Limb (tissue), 2 donors: Measurements from ENCODE around the gene IL20RB.
"Not testable (repeated sequence)": the region's sequence is repeated elsewhere in the genome, so short reads cannot be mapped to it uniquely, and the experiment has no call there.

Experiments used
- DNase-seq, 2 donors: peaks; one replicate each; pipeline ENCODE4 v3.0.0-alpha.2; 2016; ENCODE audit errors: extremely low spot score in 2 of 2

IL20RB gene

DNA sequence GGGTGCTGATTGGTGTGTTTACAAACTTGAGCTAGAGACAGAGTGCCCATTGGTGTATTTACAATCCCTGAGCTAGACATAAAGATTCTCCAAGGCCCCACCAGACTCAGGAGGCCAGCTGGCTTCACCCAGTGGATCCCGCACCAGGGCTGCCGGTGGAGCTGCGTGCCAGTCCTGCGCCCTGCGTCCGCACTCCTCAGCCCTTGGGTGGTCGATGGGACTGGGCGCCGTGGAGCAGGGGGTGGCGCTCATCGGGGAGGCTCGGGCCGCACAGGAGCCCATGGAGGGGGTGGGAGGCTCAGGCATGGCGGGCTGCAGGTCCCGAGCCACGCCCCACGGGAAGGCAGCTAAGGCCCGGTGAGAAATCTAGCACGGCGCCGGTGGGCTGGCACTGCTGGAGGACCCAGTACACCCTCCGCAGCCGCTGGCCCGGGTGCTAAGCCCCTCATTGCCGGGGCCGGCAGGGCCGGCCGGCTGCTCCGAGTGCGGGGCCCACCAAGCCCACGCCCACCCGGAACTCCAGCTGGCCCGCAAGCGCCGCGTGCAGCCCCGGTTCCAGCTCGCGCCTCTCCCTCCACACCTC, 29.7 kb downstream of the IL20RB start:
- DNase-seq: not testable (repeated sequence)

DNA sequence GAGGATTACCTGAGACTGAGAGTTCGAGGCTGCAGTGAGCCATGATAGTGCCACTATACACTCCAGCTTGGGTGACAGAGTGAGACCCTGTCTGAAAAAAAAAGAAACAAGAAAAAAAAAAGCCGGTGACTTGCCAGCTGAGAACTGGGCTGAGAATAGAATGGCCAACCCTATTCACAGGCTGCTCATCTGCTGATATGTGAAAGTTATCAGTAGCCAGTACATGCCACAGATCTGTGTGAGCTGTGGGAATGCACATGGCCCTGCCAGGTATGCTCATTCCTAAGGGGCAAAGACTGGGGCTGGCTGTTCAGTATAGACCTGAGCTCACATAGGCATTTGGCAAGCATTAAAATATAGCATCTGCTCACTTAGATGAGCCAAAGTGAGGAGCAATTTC, 30.9 kb downstream of the IL20RB start:
- no peak for DNase-seq

DNA sequence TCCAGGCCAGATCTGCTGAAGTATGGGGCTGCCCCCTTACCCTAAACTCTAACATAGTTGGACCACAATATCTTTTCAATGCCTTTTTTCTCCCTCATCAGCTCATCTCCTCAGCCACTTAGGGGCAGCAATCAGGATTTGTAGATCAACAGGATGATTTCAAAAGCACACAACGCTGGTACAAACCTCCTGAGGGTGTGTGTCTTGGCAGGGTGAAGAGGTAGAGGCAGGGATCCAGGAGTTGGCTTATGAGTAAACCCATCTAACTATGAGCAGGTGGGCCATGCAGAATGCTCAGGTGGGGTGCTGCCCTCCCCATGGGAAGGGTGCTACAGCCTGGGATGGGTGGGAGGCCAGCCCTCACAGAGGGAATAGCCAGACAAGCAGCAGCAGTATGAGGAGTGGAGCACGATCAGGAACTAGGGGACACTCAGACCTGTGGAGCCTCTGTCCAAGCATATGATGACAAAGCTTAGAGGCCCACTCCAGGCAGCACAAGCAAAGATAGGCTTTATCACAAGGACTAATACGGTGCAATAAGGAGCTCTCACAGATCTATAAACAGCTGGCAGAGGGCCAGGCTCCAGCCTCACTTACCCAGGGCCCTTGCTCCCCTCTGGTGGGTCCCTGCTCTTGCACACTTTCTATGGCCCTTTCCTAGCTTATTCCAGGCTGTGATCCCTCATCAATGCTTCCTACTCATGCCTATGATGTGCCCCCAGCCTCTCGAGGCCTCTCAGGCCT, 32.2 kb downstream of the IL20RB start:
- no peak for DNase-seq

DNA sequence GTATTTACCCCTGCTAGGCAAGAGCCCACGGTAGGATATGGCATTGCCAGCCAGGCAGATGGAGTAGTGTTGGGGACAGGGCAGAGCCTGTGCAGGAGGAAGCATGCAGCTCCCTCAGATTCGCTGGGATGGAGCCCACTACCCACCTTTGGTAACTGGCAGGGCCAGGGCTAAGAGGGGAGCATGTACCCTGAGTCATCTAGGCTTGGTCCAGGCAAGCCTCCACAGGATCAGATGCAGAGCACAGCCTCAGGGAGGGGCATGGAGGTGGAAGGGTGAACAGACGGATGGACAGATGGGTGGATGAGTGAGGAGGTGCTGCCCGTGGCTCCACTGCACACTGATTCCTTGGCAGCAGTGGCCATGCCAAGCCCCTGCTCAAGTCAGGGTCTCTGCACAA, 33.0 kb downstream of the IL20RB start:
- DNase-seq: no peak

DNA sequence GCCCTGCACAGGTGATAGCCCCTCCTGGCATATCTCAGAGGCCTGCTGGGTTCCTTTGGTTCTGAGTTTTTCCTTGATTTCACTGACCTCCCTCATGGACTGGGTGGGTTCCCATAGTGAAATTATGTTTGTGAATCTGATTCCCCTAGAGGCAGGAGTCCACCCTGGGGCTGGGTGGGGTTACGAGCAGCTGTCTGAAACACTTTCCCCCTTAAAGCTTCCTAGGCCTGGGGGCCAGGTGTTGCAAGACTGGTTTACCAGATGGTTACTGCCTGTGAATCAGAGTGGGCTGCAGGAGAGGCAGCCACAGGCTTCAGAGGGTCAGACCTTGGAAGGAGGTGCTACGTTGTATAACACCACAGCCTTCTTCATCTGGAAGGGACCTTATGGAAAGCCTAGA, 34.3 kb downstream of the IL20RB start:
- no peak for DNase-seq

DNA sequence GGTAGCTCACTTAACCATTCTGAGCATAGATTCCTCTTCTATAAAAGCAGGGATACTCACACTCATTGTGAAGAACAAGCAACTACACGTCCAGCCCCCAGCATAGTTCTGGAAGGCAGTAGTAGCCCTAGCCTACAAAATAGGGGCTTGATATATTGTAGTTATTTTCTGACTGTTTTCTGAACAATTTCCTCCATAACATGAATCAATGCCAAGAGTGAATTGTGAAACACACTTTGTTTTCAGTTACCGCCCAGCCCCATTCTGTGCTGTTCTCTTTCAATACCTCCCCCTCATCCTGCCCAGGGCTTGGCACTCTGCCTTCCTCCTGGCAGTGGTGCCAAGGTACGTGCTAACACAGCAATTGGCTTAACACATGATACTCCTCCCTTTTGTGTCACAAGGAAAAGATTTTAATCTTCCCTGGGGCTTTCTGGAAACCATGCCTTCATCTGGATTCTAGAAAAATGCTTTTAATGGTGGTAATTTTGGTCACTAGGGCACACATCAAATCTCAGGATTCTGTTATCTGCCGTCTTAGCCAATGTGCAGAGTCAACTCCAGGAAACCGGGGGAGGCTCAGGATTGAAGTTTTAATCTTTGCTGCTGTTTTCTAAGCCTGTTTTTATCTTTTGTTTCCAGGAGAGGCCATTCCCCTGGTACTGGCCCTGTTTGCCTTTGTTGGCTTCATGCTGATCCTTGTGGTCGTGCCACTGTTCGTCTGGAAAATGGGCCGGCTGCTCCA, 37.2 kb downstream of the IL20RB start:
- peak; percentile 23 to 42 for DNase-seq

DNA sequence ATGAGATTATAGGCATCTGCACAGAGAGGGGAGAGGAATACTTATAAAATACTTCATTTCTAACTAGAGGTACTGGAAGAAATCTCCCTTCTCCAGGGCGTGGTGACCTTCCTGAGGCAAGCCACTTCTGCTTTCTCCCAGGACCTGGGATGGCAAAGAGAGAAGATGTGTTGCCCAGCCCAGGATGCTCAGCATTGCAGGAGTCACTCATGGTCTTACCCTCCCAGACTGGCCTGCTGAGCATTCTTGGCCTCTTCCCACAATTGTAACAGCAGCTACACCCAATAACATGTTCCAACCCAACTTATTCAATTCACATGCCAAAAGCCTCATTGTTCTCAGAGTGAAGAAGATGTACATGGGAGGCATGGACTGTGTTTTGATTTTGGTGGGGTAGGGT, 37.9 kb downstream of the IL20RB start:
- DNase-seq: no peak

DNA sequence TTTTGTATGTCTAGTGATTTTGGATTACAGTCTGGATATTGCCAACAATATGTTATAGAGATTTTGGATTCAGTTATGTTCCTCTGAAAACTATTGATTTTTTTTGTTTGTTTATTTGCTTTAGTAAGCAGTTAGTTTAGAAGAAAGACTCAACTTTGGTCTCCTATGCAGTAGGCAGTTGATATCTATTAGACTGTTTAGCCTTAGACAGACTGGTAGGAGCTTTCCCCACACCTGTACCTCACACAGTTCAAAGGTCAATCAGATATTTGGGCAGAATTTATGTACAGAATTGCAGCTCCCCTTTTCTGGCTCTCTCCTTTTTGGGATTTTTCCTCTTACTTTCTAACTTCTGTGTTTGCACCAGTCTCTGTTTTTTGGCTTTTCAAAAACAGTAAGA, 42.3 kb downstream of the IL20RB start:
- DNase-seq: no peak

DNA sequence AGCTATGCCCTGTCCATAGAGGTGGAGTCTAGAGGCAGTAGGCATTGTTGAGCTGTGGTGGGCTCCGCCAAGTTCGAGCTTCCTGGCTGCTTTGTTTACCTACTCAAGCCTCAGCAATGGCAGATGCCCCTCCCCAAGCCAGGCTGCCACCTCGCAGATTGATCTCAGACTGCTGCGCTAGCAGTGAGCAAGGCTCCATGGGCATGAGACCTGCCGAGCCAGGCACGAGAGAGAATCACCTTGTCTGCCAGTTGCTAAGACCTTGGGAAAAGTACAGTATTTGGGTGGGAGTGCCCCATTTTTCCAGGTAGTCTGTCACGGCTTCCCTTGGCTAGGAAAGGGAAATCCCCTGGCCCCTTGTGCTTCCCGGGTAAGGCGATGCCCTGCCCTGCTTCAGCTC, 49.6 kb downstream of the IL20RB start:
- DNase-seq: not testable (repeated sequence)

DNA sequence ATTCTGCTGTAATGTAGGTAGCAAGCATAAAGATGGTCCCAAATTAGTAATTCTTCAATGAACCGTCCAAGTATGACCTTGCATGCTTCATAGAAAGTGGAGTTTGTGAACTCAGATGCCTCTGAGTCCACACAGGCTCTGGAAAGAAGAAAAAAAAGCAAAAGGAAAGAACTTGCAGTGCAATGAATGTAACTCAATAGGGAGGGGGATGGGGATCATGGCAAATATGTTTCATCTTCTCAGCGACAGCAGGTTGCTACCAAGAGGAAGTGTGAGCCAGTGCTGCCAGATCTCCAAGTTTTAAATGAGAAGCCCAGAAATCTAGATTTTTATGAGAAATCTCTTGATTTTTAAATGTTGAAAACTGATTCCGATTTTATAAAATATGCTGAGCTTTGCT, 50.3 kb downstream of the IL20RB start:
- no peak for DNase-seq

DNA sequence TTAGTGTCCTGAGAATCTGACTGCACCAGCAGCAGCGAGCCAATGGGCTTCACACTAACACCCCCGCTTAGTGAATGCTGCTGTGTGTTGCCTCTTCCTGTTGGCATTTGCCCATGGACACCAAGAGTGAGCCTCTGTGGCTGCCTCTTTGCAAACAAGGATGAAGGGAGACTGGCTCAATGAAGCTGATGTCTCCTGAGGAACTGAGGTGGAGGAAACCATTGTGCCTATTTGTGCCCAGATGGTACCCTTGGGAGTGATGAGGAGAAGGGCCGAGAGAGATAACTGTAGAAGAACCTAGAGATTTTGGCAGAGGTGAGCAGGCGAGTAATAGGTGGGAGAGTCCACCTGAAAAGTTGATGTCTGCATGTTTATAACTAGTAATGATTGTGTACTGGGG, 51.2 kb downstream of the IL20RB start:
- no peak for DNase-seq

DNA sequence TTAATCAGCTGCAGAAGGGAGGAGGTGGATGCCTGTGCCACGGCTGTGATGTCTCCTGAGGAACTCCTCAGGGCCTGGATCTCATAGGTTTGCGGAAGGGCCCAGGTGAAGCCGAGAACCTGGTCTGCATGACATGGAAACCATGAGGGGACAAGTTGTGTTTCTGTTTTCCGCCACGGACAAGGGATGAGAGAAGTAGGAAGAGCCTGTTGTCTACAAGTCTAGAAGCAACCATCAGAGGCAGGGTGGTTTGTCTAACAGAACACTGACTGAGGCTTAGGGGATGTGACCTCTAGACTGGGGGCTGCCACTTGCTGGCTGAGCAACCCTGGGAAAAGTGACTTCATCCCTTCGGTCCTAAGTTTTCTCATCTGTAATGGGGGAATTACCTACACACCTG, 52.4 kb downstream of the IL20RB start:
- DNase-seq: no peak

DNA sequence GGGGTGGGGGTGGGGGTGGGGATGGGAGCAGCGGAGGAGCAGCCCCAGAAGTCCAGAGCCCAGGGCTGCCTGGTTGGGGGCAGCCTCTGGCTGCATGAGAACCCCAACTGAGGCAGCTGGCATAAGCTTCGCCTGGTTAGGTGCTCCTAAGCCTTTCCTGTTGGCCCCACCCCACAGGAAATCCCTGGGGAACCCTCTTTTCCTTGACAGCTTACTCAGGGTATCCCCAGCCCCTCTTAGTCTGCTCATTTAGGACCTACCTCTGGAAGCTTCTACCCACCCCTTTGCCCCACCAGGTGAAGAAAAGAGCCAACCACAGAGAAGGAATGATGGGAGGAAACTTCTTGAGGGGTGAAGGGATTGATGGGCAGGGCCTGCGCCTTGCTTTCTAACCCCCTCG, 53.4 kb downstream of the IL20RB start:
- DNase-seq: no peak

DNA sequence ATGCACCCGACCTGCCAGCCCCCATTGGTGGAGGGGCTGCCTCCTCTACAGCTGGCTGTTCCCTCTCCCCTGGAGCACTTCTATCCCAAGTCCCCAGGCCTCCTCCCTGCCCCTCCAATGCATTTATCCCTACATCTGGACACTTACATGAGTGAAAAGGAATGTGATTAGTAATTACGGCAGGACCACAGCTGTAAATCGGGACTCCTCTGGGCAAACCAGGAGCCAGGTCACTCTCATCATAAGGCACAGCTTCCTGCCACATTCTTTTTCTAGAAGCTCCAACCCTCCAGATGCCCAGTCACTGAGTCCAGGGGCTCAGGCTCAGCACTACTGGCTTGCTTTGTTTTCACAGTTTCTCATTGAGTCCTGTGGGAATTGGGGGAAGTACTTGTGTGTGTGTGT, 54.3 kb downstream of the IL20RB start:
- DNase-seq: no peak

DNA sequence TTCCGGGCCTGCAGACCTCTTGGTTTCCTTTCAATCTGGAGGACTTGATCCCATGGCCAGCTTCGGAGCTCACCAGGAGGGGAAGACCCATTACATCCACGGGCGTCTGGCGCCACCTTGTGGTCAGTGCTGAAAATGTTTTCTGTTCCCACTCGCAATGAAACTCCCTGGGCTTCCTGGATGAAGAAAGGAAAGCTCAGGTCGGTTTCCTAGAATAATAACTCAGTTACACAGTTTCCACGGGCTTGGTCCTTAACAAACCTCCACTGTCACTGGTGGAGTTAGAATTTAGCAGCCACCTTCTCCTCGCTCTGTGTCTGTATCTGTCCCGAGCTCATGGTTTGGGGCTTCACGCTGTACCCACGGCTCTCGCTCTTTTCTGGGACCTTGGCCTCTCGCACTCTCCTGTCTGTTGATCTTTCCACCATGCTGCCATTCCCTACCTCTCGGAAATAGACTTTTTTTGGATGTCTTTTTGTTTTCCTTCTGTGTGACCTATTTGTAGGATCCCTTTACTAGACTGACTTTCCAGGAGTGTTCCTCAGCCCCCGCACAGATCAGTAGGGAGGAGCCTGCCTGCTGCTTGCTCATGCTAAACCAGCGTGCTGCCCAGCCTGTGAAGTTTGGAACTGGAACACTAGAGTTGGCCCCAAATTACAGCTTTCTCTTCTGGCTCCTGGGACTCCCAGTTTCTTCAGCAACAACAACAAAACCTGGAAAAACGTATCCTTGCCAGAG, 56.3 kb downstream of the IL20RB start:
- peak; percentile 88 to 92 for DNase-seq

DNA sequence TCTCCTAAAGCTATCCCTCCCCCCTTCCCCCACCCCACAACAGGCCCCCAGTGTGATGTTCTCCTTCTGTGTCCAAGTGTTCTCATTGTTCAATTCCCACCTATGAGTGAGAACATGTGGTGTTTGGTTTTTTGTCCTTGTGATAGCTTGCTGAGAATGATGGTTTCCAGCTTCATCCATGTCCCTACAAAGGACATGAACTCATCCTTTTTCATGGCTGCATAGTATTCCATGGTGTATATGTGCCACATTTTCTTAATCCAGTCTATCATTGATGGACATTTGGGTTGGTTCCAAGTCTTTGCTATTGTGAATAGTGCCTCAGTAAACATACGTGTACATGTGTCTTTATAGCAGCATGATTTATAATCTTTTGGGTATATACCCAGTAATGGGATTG, 59.5 kb downstream of the IL20RB start:
- not testable (repeated sequence) for DNase-seq

DNA sequence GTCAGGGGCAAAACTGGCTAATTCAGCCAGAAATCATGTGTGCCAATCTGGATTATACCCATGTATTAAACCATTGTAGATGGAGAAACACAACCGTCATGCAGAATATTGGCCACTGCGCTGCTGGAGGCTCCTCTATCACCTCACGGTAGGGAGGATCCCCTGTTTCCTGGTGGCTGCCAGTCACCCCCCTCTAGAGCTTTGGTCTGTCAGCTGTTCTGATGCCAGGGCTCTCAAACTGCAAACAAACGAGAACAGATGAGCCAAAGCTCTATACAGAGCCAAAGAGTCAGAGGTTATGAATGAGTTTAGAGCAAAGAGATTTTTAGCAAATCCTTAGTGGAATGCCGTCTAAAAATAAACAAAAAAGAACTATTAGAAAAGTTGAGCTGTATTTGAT, 62.5 kb downstream of the IL20RB start:
- no peak for DNase-seq

DNA sequence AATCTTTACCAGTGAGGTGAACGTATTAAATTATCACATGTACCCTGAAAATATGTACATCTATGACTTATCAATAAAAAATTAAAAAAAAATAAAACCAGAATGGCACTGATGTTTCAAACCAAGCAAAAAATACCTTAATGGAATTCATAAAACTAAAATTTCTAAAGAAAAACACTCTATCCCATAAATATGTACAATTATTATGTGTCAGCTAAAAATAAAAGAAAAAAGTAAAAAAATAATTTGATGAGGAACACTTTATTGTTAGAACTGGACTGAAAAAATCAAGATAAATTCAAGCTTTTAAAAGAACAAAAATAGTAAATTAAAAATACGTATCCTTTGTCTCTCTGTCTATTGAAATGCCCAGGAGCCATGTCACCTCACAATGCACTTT, 63.1 kb downstream of the IL20RB start:
- no peak for DNase-seq

DNA sequence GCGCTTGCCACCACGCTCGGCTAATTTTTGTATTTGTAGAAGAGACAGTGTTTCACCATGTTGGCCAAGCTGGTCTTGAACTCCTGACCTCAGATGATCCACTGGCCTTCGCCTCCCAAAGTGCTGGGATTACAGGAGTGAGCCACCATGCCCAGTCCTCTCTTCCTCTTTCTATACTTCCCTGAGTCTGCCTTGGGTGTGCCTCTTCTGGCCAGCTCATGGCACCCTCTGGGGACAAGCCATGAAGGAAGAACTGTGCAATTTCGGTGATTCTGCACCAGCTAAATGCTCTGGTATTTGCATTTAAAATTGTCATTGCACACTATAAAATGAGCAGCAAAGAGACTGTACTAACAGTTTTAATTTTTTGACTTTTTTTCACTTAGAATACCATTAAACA, 66.6 kb downstream of the IL20RB start:
- DNase-seq: no peak

DNA sequence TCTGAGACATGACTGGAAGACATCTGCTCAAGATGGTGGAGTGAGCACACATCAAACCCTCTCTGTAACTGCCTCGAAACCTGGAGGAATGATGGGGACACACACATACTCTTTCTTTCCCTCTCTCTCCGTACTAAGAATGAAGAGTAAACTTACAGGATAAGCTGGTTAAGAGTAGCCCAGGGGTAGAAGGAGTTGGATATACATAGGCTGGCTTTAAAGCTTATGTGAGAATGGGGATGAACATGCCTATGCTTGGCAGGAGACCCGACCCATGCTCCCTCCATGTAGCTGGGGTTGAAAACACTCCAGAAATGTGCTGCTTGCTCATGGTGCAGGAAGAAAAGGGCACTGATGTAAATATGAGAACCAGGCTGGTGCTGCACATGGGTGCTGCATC, 68.9 kb downstream of the IL20RB start:
- DNase-seq: no peak

DNA sequence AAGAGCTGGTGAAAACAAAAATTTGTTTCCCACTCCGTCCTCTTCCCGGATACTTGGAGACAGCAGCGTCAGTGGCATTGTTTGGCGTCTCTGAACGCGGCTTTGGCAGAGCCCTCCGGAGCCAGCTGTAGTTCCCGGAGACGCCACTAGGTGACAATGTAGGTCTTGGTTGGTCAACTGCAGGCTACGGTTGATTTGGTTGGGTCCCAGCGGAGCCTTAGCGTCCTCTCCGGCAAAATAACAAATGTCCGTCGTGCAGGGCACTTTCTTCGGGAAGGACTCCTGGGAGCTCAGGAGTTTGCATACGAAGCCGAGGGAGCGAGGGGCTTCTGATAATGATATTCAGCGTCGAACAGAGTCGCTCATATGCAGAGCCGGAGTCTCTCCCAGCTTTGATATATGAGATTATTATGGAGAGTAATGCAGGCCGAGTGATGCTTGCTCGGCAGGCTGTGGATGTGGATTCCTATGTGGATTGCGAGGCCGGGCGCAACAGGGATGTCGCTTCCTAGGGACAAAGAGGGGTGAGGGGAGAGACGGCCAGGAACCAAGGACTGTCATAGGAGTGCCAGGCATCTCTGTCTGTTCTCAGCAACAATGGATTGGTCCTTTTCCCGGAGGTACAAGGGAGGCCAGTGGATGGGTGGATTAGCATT, 74.8 kb downstream of the IL20RB start:
- DNase-seq: peak; percentile 86 to 92

DNA sequence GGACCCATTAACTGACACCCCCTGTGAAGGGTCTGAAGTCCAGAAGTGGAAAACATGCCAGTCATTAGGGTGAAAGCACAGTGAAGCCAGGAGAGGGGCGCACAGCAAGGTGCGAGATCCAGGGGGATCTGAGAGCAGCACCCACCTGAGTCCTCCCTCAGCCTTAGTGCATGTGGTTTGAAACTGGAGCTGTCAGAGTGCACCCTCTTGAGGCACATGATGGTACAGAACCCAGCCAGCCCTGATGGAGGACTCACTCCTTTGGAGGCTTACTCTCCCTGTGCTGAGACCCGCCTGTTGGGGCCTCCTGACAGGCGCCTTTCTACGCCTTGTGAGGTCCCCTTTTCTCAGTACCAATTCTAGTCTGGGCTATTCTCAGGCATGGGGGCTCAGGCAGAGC, 77.8 kb downstream of the IL20RB start:
- DNase-seq: no peak
